Neutrophil (primary cell): ENCODE data around the gene PAX5.

Experiments used
- H3K27ac ChIP-seq: fragments of 200-600 bp; sonication (generic); 2 replicates; pipeline ENCODE4 v1.5.1; 2016; ENCODE audit warnings: mild to moderate bottlenecking, moderate library complexity
- H3K27me3 ChIP-seq: fragments of 200-600 bp; sonication (generic); 2 replicates; pipeline ENCODE4 v1.6.0; 2016; ENCODE audit warnings: mild to moderate bottlenecking
- H3K36me3 ChIP-seq: fragments of 200-600 bp; sonication (generic); 2 replicates; pipeline ENCODE4 v1.5.1; 2017
- H3K4me1 ChIP-seq, 2 experiments: fragments of 200-600 bp in 1 of 2; sonication (generic) in 1 of 2; 1 replicate in 1 of 2; 2 replicates in 1 of 2; pipeline versions ENCODE4 v1.5.1 to v1.6.1; 2013 to 2016; ENCODE audit warnings: low read depth in 1 of 2, low read length in 1 of 2, mild to moderate bottlenecking in 1 of 2, moderate library complexity in 1 of 2; ENCODE audit not compliant: control insufficient read depth in 1 of 2, insufficient read depth in 1 of 2
- H3K4me3 ChIP-seq, 2 experiments: fragments of 200-600 bp in 1 of 2; sonication (generic) in 1 of 2; 1 replicate in 1 of 2; 2 replicates in 1 of 2; pipeline ENCODE4 v1.5.1; 2013 to 2016; ENCODE audit warnings: low read depth in 1 of 2, low read length in 1 of 2, mild to moderate bottlenecking in 1 of 2, moderate library complexity in 1 of 2
- H3K9me3 ChIP-seq: fragments of 200-600 bp; sonication (generic); 2 replicates; pipeline ENCODE4 v1.5.1; 2016
- CTCF ChIP-seq: fragments of 200-600 bp; sonication (generic); IDR thresholded peaks from 2 replicates; pipeline ENCODE4 v1.5.1; 2016; ENCODE audit warnings: antibody characterized with exemption

The PAX5 gene

GRCh38 chr9:36930941-36931340, 103.1 kb downstream of the PAX5 start:
- no peak overlapping the region for H3K4me3 ChIP-seq
- H3K36me3 ChIP-seq, result no peaks in the 10 kb centered on the region
- H3K4me1 ChIP-seq, result no peaks in the 10 kb centered on the region
- H3K9me3 ChIP-seq, result no peaks in the 10 kb centered on the region
- no peak overlapping the region for H3K27ac ChIP-seq
- peaks cover 17% of the 10 kb centered on the region for H3K27me3 ChIP-seq
- no peak for TF ChIP-seq CTCF

DNA sequence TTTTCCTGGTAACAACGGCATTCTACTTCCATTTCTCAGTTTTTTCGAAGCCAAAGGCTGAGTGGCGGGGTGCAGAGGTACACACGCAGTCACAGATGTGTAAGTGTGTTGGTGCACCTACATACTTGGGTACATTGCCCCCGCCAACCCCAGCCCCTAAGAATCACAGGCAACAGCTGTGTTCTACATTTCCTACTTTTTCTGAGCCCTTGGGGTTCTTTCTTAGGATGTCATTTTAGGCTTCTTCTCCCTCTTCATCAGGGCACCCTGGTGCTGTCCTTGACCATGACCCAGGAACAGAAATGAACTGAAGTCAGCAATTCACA, 104.8 kb downstream of the PAX5 start:
- Histone ChIP-seq H3K27me3 (peaks cover 17% of the 10 kb centered on the region), H3K27ac (no peak overlapping the region), H3K9me3 (no peaks in the 10 kb centered on the region), H3K4me3 (no peak overlapping the region), H3K4me1 (no peaks in the 10 kb centered on the region), H3K36me3 (no peaks in the 10 kb centered on the region)
- TF ChIP-seq CTCF, result no peak

DNA sequence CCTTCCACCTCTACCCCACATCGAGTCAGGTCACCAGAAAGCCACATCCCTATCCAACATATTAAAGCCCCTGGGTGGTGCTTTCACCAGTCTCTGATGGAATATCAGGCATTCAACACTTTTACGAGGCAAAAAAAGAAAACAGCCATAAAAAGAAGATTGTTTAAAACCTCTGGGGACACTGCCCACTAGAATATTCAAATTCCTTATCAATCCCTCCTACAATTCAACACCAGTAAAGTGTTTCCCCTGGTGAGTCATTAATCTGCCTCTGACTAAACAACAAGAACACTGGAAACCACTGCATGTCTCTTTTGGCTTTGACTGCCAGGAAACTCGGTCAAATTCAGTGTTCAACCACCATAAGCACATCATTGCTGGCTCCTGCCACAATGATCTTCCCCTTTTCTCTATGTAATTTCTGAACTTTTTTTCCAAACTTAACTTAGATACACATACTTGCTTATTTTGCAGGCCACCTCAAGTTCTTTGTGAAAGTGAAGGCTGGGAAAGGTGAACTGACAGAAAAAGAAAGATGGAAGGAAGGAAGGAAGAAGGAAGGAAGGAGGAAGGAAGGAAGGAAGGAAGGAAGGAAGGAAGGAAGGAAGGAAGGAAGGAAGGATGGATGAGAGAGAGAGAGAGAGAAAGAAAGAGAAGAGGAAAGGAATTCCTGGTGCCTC, 105.3 kb downstream of the PAX5 start:
- Histone ChIP-seq H3K9me3 (no peaks in the 10 kb centered on the region), H3K36me3 (no peaks in the 10 kb centered on the region), H3K4me3 (no peak overlapping the region), H3K4me1 (no peaks in the 10 kb centered on the region), H3K27ac (no peak overlapping the region), H3K27me3 (peaks cover 17% of the 10 kb centered on the region)
- TF ChIP-seq CTCF, result no peak

GRCh38 chr9:36928210-36928609, 105.9 kb downstream of the PAX5 start:
- Histone ChIP-seq H3K36me3 (no peaks in the 10 kb centered on the region), H3K27me3 (peaks cover 17% of the 10 kb centered on the region), H3K4me3 (no peak overlapping the region), H3K9me3 (no peaks in the 10 kb centered on the region), H3K4me1 (no peaks in the 10 kb centered on the region), H3K27ac (no peak overlapping the region)
- TF ChIP-seq CTCF, result no peak

DNA sequence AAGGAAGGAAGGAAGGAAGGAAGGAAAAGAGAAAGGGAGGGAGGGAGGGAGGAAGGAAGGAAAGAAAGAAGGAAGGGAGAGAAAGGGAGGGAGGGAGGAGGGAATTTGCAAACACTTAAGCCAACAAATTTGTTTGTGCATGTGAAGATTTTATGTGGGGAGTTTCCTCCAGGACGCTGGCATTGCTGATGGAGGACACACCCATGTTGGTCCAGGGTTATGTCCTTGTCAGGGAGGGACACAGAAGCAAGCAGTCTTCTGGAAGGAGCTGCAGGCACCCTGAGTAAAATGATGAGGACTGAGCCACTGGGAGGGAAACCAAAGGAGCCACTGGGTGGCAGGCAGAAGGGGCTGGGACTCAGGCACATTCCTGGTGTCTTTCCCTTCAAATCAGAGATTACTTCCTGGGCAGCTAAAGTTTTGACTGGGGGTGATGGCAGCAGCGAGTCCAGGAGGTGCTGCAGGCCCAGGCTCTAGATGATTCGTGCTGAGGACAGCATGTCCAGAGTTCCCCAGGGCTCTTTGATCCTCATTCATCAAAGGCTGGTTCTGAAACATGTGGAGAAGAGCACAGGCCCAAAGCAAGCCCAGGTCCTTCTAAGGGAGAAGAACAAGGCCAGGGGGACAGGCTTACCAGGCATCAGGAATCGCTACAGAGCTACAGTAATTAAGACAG, 109.2 kb downstream of the PAX5 start:
- no peak for TF ChIP-seq CTCF
- H3K36me3 ChIP-seq, result no peaks in the 10 kb centered on the region
- no peak overlapping the region for H3K27ac ChIP-seq
- H3K4me3 ChIP-seq, result no peak overlapping the region
- no peaks in the 10 kb centered on the region for H3K4me1 ChIP-seq
- H3K27me3 ChIP-seq, result peaks cover 17% of the 10 kb centered on the region
- H3K9me3 ChIP-seq, result no peaks in the 10 kb centered on the region
